Activated CD4-positive, alpha-beta T cell treated with anti-CD3 and anti-CD28 coated beads for 4 hours (primary cell): ENCODE measurements around the gene NEMP2.
"Not testable (repeated sequence)": the region's sequence is repeated elsewhere in the genome, so short reads cannot be mapped to it uniquely, and the experiment has no call there.

Experiments used
- DNase-seq, 2 donors: peaks; one replicate each; pipeline ENCODE4 v3.0.0-alpha.2; 2020

Gene NEMP2

DNA sequence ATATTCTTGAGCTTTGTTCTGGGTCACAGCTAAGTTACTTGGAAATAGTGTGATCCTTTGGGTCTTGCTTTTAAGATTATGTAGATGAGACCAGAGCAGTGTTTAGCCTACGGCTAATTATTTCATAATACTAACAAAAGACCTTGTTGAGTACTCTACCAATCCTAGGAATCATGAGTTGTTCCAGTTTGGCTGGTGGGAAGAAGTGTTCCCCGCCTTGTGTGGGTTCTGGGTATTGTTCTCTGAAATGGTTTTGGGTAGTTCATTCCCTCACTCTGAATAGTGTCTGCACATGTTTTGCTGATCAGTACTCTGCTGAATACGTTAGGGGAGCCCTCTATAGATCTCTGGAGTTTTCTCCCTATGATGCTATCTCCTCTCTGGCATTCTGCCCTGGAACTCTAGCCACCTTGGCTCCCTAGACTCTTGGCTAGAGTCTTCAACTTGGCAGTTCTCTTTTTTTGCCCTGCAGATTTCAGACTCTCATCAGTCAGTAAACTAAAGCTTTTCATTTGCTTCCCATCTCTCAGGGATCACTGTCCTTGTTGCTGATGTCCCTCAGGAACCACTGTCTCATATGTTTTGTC lies 48.4 kb downstream of the NEMP2 start:
- no peak for DNase-seq

DNA sequence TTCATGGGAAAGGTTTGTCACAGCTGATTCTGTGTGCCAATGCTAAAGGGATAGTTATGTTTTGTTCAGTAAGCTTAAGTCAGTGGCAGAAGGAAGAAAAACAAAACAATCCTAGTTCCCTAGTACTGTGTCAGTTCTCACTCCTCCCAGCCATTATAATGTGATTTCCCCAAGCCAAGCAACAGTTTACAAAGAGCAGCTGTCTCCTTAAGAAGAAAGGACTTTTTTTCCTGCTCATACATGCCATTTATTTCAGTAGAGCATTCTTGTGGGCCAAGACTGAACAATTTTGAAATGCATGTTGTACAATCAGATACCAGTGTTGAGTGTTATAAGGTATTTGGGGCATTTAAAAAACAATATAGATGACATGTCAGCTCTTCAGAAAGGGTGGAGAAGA lies 52.1 kb downstream of the NEMP2 start:
- no peak for DNase-seq

DNA sequence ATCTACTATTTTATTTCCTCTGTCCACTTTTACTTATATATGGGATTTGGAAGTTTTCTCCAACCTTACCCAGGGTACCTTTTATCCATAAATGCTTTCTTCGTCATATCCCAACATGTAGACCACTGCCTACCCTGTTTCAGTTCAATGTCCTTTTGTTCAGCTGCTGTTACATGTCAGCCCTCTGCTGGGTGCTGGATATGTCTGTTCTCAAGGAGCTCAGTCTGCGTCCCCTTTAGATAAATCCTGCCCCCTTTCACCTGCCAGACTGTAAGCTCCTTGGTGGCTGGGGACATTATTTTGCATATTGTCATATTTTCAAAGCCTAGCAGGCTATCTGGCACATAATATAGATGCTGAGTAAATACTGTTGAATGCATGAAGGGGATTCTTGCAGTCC lies 53.2 kb downstream of the NEMP2 start:
- no peak for DNase-seq

DNA sequence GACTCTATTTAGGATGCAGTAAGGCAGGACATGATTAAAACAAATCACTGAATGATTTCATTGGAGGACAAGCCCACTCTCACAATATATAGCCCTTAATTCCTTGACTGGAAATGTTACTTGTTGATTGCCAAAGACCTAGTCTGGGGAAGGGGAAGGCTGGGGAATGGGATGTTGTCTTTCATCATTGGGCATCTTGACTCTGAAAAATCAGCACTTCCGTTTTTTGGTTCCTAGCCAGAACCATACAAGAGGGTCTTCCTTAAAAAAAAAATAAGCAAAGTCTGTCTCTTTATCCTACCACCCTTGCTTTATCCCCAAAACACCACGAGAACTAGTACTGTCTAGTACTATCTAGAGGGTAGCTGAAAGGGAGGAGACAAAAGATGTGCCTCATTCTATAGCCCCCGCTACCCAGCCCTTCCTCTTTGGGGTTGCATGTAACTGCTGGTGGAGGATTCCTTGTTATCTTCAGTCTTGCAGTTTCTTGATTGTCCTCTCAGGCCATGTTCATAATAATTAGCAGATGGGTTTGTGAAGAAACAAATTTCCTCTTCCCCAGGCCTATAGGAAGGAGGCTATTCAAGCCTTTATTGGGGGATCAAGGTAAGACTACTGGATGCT lies 55.8 kb downstream of the NEMP2 start:
- no peak for DNase-seq

DNA sequence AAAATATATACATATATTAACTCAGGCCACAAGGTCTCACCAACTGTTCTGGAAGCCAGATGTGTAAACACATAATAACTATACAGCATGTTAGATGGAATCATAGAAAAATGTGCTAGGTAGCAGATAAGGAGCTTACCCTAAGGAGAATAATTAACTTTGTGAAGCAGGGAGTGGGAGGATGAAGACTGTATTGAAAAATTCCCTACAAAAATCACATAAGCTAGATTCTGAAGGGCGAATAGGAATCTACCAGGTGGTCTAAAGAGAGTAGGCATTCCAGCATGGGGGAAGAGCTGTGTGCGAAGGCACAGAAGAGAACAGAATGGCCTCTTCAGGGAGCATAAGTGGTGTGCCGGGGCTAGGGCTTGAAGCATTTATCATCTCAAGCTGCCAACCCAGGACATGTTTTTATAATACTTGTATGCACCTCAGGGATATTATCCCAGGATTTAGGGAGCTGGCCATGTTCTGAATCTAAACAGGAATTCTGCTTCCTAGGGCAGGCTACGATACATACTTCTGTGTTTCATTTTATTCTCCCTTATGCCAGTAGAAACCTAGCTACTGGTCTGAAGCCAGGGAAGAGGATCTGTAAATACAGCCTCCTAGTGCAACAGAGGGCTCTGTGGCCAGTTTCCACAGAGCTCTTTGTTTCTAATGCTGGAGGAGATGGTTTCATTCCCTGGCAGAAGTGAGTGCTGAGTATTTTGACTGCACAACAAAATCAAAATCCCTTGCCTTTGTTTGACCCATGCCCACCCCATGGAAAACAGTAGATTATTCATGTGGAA lies 56.7 kb downstream of the NEMP2 start:
- DNase-seq = no peak

DNA sequence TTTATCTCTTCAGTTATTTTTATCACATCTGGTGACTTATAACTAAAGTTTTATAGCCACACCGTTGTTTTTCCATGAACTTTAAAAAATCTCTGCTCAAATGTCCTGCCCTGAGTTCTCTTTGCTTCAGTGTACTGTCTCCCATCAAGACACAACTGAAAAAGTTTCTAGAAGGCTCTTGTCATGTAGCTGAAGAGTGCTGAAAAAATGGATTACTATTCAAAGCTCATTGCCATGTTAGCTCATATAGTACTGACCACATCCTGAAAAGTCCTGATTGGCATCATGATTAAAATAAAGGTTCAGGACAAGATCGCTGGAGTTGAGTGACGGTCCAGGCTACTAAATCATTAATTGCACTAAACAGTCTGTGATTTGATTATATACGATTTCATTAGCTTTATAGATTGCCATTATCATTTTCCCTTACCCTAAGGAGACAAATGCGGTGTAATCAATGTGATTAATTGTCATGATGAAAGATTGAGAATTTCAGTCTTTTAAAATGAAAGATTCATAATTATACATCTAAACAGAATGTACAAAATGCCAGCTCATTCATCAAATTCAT lies 64.2 kb downstream of the NEMP2 start:
- no peak for DNase-seq

DNA sequence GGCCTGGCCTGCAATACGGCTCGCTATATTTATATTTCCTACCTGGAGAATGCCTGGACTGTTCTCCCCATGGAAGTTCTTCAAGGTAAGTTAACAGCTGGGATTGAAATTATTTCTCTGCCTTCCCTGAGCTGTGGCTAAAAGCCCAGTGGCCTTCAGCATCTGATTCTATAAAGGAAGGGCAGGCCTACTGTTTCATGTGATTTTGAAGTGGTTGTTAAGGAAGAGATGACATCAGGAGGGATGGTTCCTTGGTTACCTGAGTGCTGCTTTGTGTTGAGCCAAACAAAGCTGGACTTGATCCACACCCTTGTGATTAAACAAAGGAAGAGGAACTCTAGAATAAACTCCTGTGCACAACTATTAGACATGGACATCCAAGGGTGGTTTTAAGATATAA lies 64.8 kb downstream of the NEMP2 start:
- DNase-seq = no peak

DNA sequence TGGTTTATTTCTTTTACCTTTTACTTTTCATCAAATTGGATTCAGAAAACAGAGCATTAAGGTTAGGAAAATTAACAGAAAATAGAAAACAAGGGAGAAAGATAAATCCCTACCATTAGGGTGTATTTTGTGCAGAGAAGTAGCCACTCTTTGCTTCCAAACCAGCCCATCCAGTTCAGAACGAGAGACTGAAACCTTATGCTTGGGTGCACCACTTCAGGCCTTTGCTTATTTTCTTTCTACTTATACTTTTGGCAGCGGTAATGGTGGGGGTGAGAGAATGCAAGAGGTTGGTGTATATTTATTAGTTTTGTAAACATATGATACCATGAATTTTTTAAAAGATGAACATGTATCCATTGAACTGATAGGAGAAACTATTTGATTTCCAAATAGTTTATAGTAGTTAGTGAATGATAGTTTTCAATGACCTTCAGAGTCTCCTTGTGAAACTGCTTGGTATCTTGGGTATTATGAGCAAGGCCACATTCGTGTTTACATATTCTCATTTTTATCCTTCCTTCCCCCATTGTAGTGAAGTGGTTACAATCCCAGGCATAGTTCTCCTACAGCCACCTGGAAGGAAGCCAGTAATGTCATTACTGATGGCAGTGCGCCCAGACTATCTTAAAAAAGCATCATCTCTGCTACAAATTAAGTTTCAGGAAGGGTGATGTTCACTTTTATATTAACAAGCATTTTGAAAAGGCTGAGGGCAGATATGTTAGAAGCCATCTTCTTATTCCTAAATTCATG lies 65.5 kb downstream of the NEMP2 start:
- DNase-seq = no peak

DNA sequence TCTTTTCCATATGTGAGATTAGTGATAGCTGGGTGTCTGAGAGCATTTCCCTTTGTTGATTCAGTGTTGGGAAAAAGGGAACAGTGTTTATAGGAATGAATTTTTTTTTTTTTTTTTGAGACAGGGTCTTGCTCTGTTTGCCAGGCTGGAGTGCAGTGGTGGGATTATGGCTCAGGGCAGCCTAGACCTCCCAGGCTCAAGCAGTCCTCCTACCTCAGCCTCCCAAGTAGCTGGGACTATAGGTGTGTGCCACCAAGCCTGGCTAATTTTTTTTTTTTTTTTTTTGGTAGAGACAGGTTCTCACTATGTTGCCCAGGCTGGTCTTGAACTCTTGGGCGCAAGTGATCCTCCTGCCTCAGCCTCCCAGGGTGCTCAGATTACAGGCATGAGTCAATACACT lies 66.2 kb downstream of the NEMP2 start:
- not testable (repeated sequence) for DNase-seq

DNA sequence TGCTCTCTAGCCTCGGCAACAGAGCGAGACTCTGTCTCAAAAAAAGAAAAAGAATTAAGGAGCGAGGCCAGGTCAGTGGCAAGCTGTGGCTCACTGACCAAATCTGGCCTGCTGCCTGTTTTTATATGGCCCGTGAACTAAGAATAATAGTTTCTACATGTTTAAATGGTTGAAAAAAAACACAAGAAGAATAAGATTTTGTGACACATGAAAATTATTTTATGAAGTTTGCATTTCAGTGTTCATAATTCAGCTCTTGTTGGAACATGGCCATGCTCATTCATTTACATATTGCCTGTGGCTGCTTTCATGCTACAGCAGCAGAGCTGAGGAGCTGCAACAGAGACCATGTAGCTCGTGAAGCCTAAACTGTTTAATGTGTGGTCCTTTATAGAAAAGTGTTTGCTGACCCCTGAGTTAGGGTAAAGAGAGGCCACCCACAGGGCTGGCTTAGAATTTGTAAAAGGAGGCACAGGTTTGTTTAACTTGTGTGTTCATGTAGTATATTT lies 66.9 kb downstream of the NEMP2 start:
- DNase-seq = no peak

DNA sequence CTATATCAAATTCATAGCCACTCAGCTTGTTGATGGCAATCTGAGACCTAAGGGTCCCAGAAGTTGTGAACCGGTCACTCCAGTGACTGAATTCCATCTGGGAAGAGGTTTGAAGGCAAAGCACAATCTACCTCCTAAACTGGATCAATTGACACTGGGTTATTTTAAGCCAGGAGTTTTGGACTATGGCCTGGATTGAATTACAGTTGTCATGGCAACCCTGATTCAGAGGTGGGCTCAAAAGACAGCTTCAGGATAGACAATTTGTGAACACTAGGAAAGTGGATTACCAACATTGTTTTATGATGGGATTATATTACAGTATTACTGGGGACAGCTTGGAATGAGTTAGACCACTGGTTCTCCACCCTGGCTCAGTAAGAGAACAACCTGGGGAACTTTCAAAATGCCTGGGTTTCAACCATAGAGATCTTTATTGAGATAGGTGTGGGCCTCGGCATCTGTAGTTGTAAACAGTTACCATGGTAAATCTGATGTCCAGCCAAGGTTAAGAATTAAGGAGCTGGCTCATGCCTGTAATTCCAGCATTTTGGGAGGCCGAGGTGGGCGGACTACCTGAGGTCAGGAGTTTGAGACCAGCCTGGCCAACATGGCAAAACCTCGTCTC lies 67.6 kb downstream of the NEMP2 start:
- DNase-seq = no peak

DNA sequence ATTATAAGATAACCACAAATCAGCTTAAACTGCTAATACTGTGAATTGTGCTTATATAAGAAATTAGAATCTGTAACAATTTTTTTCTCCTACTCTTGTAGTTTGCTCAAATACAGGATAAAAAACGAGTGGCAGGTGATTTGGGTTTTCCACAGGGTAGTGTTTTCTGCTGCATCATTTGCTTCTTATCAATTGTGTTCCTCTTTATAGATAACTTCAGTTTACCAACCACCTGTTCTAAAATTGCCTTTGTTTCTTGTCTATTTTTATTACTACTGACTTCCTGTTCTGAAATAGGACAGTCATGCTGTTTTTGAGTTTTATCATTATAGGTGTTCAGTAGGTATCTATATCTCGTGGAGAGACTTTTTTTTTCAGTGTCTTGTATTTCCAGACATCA lies 69.5 kb downstream of the NEMP2 start:
- DNase-seq = no peak

DNA sequence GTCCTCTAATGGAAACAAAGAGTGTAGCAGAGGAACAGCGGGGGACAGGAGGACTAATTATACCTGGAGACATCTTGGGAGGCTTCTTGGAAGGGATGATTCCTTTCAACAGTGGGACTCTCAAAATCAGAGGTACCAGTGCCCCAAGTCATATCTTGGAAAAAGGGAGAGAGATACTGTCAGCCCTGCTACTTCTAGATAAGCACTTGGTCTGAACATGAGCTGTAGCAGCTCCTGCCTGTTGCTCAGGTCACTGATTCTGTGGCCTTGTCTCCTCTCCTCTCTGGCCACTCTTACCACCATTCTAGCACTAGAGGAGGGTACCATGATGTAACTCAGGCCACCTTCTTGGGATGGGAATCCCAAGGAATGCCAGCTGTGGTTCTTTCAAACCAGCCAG lies 71.9 kb downstream of the NEMP2 start:
- DNase-seq = no peak

DNA sequence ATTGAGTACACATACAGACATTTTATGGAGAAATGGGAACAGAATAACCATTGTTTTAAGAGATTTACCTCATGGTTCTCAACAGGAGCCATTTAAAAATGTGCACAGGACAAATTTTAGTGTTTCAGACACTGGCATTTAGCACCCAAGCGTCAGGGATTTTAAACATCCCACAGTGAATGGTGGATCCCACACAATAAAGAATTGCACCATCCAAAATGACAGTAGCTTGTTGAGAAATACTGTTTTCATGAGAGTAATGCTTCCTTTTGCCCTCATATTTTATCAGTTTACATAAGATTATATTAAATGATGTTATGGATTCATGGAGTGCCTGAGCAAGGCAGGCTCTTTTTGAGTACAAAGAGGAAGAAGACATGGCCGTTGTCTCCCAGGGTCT lies 72.3 kb downstream of the NEMP2 start:
- DNase-seq = no peak

DNA sequence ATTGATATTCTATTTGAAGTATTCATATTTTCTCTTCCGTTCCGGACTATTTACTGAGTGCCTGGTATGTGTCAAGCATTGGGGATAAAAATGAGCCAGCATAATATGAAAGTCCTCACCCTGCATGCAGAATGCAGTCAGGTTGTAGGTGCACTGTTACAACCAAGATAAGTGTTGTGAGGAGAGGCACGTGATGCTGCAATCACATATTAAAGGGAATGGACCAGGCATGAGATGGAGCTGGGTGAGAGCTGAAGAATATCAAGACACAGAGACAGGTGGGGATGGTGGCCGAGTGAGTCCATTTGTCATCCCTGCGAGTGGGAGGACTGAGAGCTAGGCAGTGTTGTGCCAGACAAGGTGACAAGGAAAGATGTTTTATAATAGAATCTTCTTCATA lies 74.0 kb downstream of the NEMP2 start:
- DNase-seq = no peak

DNA sequence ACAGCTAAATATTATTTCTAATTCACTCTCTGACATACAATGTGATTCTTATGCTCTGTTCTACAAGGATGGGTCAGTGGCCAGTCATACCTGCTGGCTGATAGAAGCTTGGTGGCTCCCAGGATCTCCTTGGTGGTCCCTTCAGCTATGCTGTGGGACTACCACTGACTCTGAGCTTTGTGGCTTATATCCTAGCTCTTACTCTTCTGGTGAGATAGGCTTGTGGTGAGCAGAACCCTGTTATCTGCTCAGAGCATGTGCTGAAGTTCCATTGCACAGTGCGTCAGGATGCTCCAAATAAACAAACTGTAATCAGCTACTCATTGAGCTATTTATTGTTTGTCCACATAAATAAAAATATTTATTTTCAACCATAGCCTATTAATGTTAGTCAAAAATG lies 74.6 kb downstream of the NEMP2 start:
- no peak for DNase-seq

DNA sequence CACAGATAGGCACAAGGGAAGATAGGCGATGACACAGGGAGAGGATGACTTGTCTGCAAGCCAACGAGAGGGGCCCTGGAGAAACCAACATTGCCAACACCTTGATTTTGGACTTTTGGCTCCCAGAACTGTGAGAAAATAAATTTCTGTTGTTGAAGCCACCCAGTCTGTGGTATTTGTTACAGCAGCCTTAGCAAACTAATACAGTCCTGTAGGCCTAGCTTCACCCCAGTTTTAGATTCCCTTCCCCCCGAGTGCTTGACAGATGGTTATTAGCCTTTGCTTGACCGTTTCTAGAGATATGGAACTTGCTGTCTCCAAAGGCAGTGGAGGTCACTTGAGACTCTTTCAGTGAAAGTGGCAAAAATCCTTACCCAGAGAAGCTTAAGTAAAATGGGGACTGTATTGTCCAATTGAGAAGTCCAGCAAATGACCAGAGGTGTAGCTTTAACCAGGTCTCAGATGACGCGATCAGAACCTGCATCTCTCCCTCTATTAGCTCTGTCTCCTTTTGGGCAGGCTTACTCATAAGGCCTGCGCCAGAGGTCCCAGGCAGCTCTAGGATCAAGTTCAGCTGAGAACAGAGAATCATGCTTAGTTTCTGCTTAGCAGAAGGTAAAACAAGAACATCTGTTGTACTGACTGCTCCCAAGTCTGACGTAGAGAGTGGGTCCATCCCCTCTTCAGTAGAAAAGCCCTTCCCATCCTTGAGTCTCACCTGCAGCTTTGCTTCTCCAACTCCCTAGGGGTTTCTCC lies 76.0 kb downstream of the NEMP2 start:
- no peak for DNase-seq

DNA sequence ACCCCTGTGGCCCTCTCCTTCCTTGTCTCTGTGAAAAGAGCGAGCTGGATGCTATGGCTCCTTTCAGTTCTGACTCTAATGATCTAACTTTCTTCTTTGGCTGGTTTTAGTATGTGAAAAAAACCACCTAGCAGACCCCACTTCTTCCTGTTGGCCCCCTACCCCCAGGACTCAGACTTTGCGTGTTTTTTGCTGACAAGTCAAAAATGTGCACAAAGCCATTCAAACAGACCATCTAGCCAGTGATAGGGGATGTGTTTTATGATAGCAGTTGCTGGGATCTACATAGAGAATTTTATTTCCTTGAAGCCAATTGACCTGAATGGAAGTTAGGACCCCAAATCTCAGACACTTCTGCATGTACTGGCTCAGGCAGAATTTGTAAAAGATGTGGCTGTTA lies 77.3 kb downstream of the NEMP2 start:
- DNase-seq = no peak

DNA sequence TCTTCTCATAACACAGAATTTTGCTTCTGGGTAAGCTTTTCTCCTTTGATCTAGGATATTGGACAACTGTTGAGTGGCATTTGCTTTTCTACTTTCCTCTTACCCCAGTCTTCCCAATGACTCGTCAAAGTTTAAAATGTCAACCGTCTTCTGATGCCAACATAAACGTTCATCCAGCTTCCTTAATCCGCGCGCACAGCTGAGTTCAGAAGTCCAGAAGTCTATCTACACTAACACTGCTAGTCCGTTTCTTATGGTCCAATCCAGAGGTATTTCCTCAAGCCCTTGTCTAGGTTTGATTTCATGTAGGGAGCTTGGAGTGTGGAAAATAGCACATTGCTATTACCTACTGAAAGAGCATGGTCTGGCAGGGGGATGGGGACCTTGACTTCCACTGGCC lies 77.7 kb downstream of the NEMP2 start:
- no peak for DNase-seq

DNA sequence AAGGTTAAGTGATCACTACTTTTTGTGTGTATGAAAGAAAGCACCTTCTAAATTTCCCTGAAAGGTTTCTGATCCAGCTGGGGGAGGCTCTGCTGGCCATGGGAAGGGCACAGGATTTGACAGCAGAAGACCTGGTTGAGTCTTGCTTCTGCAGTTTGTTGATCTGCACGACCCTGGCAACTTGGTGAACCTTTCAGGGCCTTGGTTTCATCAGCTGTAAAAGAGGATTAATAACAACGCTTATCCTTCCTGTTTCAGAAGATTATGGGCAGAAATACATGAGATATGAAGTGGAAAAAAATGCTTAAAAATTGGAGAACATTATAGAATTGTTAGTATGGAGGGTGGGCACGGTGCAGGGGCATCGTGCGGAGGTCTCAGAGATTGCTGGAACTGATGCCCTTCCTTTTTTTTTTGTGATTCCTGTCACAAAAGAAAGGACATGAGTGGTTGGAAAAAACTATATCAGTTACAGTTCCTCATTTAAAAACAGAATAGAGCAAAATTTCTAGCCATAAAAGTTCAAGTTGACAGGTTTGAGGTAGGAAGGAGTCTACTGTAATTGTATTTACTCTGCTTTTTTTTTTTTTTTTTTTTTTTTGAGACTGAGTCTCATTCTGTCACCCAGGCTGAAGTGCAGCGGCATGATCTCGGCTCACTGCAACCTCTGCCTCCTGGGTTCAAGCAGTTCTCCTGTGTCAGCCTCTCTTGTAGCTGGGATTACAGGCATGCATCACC lies 79.0 kb downstream of the NEMP2 start:
- DNase-seq = no peak

DNA sequence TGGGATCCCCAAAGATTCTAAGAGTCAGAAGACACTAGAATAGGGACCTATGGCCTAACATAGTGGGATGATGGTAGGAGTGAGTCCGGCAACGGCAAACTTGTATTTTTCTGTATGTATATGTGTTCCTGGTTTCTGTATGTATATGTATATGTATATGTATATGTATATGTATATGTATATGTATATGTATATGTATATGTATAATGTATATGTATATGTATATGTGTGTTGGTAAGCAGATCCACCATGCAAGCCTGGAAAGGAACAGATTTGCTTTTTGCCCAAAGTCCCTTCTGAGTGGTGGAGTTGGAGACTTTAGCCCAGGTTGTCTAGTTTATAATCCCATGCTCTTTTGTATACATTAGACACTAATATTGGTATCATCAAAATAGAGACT lies 79.7 kb downstream of the NEMP2 start:
- DNase-seq = no peak
